K562 (cell line): ENCODE data around the gene SERPINH1. TPM values are rescaled to one million over a fixed set of nuclear protein-coding genes. Genes with fewer than 3 reads are reported as not detected.

Experiments used
- ATF7 ChIP-seq: fragments of 450-650 bp; IDR thresholded peaks from 2 replicates; pipeline ENCODE4 v1.7.1; 2014; ENCODE audit warnings: mild to moderate bottlenecking, moderate library complexity
- DDX20 ChIP-seq: fragments of 450-650 bp; IDR thresholded peaks from 2 replicates; pipeline ENCODE4 v1.6.1; 2016; ENCODE audit warnings: missing genetic modification characterization, low read depth, mild to moderate bottlenecking, missing compliant biosample characterization, moderate library complexity
- ETV1 ChIP-seq: fragments of 450-650 bp; conservative IDR thresholded peaks from 2 replicates; pipeline ENCODE4 v1.6.1; 2016; ENCODE audit warnings: missing genetic modification characterization, control low read depth, low read depth, missing compliant biosample characterization
- MAFG ChIP-seq: fragments of 450-650 bp; conservative IDR thresholded peaks from 2 replicates; pipeline ENCODE4 v1.6.1; 2016; ENCODE audit warnings: missing genetic modification characterization, missing compliant biosample characterization
- MGA ChIP-seq: fragments of 450-650 bp; IDR thresholded peaks from 2 replicates; pipeline ENCODE4 v1.6.1; 2016; ENCODE audit warnings: mild to moderate bottlenecking, moderate library complexity
- MITF ChIP-seq: IDR thresholded peaks from 2 replicates; pipeline ENCODE4 v1.6.1; 2014; ENCODE audit warnings: antibody characterized with exemption
- MXI1 ChIP-seq: IDR thresholded peaks from 2 replicates; pipeline ENCODE4 v1.6.1; 2011; ENCODE audit warnings: low read depth, mild to moderate bottlenecking, improper control_type of control experiment, low read length
- MYC ChIP-seq, 2 experiments: fragments of 250-450 bp in 1 of 2; sonication (Bioruptor Pico) in 1 of 2; IDR thresholded peaks; 2 replicates each; pipeline versions ENCODE4 v1.5.1 to v1.6.1; 2012 to 2021; ENCODE audit warnings: low read depth in 2 of 2, borderline replicate concordance in 1 of 2, improper control_type of control experiment in 1 of 2, low read length in 1 of 2, mild to moderate bottlenecking in 1 of 2, moderate library complexity in 1 of 2
- NKRF ChIP-seq: fragments of 450-650 bp; IDR thresholded peaks from 2 replicates; pipeline ENCODE4 v1.6.1; 2016; ENCODE audit warnings: borderline replicate concordance
- TBP ChIP-seq: optimal IDR thresholded peaks from 2 replicates; pipeline ENCODE3; 2011; ENCODE audit warnings: low read depth, low read length, improper control_type of control experiment
- ZNF143 ChIP-seq: sonication (generic); formaldehyde crosslinking; IDR thresholded peaks from 2 replicates; pipeline ENCODE4 v1.9.0; 2022; ENCODE audit warnings: mild to moderate bottlenecking, missing genetic modification reagents
- polyA plus RNA-seq, 8 experiments: library from polyadenylated mRNA; depleted of rRNA in 4 of 8; stranded (reverse) in 5 of 8; unstranded in 3 of 8; fragments of >200 nt; fragmentation: Nextera tagmentation in 2 of 8; fragmentation: Illumina TruSeq in 1 of 8; extraction: Ambion mirVana in 2 of 8; extraction: Trizol in 1 of 8; gene quantifications; 2 replicates each; pipeline versions ENCODE4 v1.2.1 to v1.2.3, GENCODE V29; 2011 to 2014; ENCODE audit warnings: inconsistent platforms in 1 of 8, missing spikeins in 1 of 8
- total RNA-seq, 7 experiments: library from RNA; depleted of rRNA in 6 of 7; stranded (reverse); fragments of >200 nt in 6 of 7; fragmentation: Illumina TruSeq in 2 of 7; extraction: Trizol in 2 of 7; gene quantifications; 2 replicates each; pipeline versions ENCODE4 v1.2.1 to v1.2.3, GENCODE V29; 2011 to 2021; ENCODE audit warnings: low replicate concordance in 1 of 7

SERPINH1 gene
- total and polyA plus RNA-seq, 9 of the 15 experiments (the other 6 are each of a cell fraction or from before 2014, with no cell fraction given): 2.8 to 106 (median 67.9) TPM

DNA sequence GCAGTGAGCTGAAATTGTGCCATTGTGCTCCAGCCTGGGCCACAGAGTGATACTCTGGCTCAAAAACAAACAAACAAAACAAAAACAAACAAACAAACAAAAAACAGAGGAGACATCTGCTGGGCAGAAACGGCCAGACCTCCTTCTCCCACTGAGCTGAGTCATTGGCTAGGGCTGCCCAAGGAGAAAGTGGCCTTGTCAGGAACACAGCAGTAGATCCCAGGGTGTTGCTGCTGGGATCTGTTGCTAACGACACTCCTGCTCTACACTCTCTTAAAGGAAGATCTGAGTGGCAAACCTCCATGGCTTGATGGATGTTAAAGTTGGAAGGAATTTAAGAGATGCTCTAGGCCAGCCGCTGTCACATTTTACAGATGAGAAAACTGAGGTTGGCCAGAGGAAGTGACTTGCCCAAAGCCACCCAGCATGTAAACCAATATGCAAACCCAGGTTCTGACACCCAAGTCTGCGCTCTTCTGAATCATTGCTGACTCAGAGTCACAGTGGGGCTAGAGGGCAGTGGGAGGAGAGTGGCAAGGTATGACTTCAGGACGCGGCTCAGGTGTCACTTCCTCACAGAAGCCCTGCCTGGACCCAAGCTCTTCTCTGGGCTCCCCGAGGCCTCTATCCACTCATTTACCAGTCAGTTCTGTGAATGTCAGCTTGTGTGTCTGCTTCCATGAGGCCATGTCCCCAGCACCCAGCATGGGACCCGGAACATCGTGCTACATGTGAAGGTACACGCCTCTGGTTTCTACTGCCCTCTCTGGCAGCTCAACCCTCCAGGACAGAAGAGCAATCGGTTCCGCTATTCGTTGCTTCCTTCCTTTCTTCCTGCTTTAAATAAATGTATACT, 25.0 kb upstream of the SERPINH1 start (continued):
- TF ChIP-seq MGA: peak; percentile 93
- peak; percentile 19; the same call in 1 of the 2 replicates for TF ChIP-seq MAFG
- no peak for TF ChIP-seq MYC (IDR thresholded peaks at IDR 0.05; ENCODE audit: low read depth, low read length)
- TF ChIP-seq MYC (CRISPR knock-in tag; IDR thresholded peaks at IDR 0.05; ENCODE audit: borderline replicate concordance, low read depth): no peak
- TF ChIP-seq TBP: peak; percentile 12
- no peak for TF ChIP-seq ZNF143 (CRISPR knock-in tag)
- TF ChIP-seq DDX20: no peak
- no peak for TF ChIP-seq ATF7
- TF ChIP-seq MITF: no peak; the same call in 1 of the 2 replicates
- TF ChIP-seq MXI1: no peak
- no peak for TF ChIP-seq NKRF
- TF ChIP-seq ETV1 (tag): 0 out of 2 replicates have a peak, but pooled peaks have one; percentile 35
